H9 (cell line): ENCODE measurements around the gene ZNF408. TPM values are rescaled to one million over a fixed set of nuclear protein-coding genes. Genes with fewer than 3 reads are reported as not detected.

Experiments used
- DNase-seq: peaks from one replicate; pipeline ENCODE4 v3.0.0-alpha.2; 2017
- H2AFZ ChIP-seq: one replicate; pipeline ENCODE4 v1.6.1; 2013; ENCODE audit warnings: mild to moderate bottlenecking, low read length, control low read depth, moderate library complexity
- H2AK5ac ChIP-seq: 2 replicates; pipeline ENCODE4 v1.6.1; 2013; ENCODE audit warnings: low read length, control low read depth, mixed read lengths; ENCODE audit not compliant: insufficient read length
- H2BK120ac ChIP-seq: one replicate; pipeline ENCODE4 v1.6.1; 2013; ENCODE audit warnings: low read depth, mild to moderate bottlenecking, low read length, control low read depth, inconsistent platforms; ENCODE audit not compliant: poor library complexity, severe bottlenecking
- H2BK12ac ChIP-seq: 2 replicates; pipeline ENCODE4 v1.6.1; 2013; ENCODE audit warnings: low read length, control low read depth, mixed read lengths, low read depth; ENCODE audit not compliant: insufficient read length
- H2BK15ac ChIP-seq: 2 replicates; pipeline ENCODE4 v1.6.1; 2013; ENCODE audit warnings: low read depth, low read length, control low read depth
- H2BK20ac ChIP-seq: one replicate; pipeline ENCODE4 v1.6.1; 2013; ENCODE audit warnings: low read depth, mild to moderate bottlenecking, low read length, control low read depth, inconsistent platforms; ENCODE audit not compliant: poor library complexity, severe bottlenecking
- H2BK5ac ChIP-seq: 2 replicates; pipeline ENCODE4 v1.6.1; 2013; ENCODE audit warnings: low read length, control low read depth, mixed read lengths; ENCODE audit not compliant: insufficient read length
- H3K14ac ChIP-seq: 2 replicates; pipeline ENCODE4 v1.6.1; 2013; ENCODE audit warnings: low read length, control low read depth; ENCODE audit not compliant: insufficient read depth
- H3K18ac ChIP-seq: 2 replicates; pipeline ENCODE4 v1.6.1; 2013; ENCODE audit warnings: low read depth, mild to moderate bottlenecking, mixed read lengths, low read length, control low read depth; ENCODE audit not compliant: insufficient read length
- H3K23ac ChIP-seq: 2 replicates; pipeline ENCODE4 v1.6.1; 2013; ENCODE audit warnings: low read length, control low read depth, mixed read lengths, low read depth; ENCODE audit not compliant: insufficient read length
- H3K23me2 ChIP-seq: 2 replicates; pipeline ENCODE4 v1.6.1; 2013; ENCODE audit warnings: low read depth, mild to moderate bottlenecking, mixed read lengths, low read length, control low read depth; ENCODE audit not compliant: insufficient read length, poor library complexity, severe bottlenecking
- H3K27ac ChIP-seq: 2 replicates; pipeline ENCODE4 v1.5.1; 2013; ENCODE audit warnings: low read length, control low read depth, mixed read lengths, low read depth; ENCODE audit not compliant: insufficient read length
- H3K27me3 ChIP-seq: 2 replicates; pipeline ENCODE4 v1.6.1; 2013; ENCODE audit warnings: low read length, control low read depth, inconsistent platforms; ENCODE audit not compliant: insufficient read depth
- H3K4ac ChIP-seq: 2 replicates; pipeline ENCODE4 v1.6.1; 2013; ENCODE audit warnings: low read depth, mild to moderate bottlenecking, control low read depth, inconsistent platforms, low read length, moderate library complexity
- H3K4me1 ChIP-seq: 2 replicates; pipeline ENCODE4 v1.6.1; 2013; ENCODE audit warnings: low read length, control low read depth, inconsistent platforms; ENCODE audit not compliant: insufficient read depth
- H3K4me2 ChIP-seq: 2 replicates; pipeline ENCODE4 v1.6.1; 2013; ENCODE audit warnings: low read length, control low read depth, mixed read lengths; ENCODE audit not compliant: insufficient read length, insufficient read depth
- H3K56ac ChIP-seq: 2 replicates; pipeline ENCODE4 v1.6.1; 2013; ENCODE audit warnings: low read depth, mild to moderate bottlenecking, mixed read lengths, low read length, control low read depth; ENCODE audit not compliant: insufficient read length
- H3K79me1 ChIP-seq: 2 replicates; pipeline ENCODE4 v1.6.1; 2013; ENCODE audit warnings: low read depth, mild to moderate bottlenecking, moderate library complexity, low read length, control low read depth, inconsistent platforms; ENCODE audit not compliant: insufficient read depth, poor library complexity, severe bottlenecking
- H3K79me2 ChIP-seq: 2 replicates; pipeline ENCODE4 v1.6.1; 2013; ENCODE audit warnings: low read length, control low read depth, inconsistent platforms; ENCODE audit not compliant: insufficient read depth
- H3K9ac ChIP-seq: 2 replicates; pipeline ENCODE4 v1.6.1; 2013; ENCODE audit warnings: low read length, control low read depth, mixed read lengths; ENCODE audit not compliant: insufficient read length; ENCODE audit errors: extremely low read depth
- H3K9me3 ChIP-seq: one replicate; pipeline ENCODE4 v1.6.1; 2013; ENCODE audit warnings: low read depth, low read length, inconsistent platforms; ENCODE audit not compliant: control insufficient read depth
- H3T11ph ChIP-seq: one replicate; pipeline ENCODE4 v1.6.1; 2013; ENCODE audit warnings: mild to moderate bottlenecking, low read length, control low read depth, inconsistent platforms
- H4K20me1 ChIP-seq: one replicate; pipeline ENCODE4 v1.6.1; 2013; ENCODE audit not compliant: control insufficient read depth, insufficient read length, insufficient read depth
- H4K5ac ChIP-seq: 2 replicates; pipeline ENCODE4 v1.6.1; 2013; ENCODE audit warnings: low read depth, mild to moderate bottlenecking, mixed read lengths, low read length, control low read depth; ENCODE audit not compliant: insufficient read length
- H4K8ac ChIP-seq: replicated peaks from 2 replicates; pipeline ENCODE4 v1.6.1; 2013; ENCODE audit warnings: low read length, control low read depth, mixed read lengths, low read depth; ENCODE audit not compliant: insufficient read length
- H4K91ac ChIP-seq: 2 replicates; pipeline ENCODE4 v1.6.1; 2013; ENCODE audit warnings: low read depth, mild to moderate bottlenecking, moderate library complexity, mixed read lengths, low read length, control low read depth; ENCODE audit not compliant: insufficient read length
- H3K27ac Mint-ChIP-seq, 3 experiments: 2 replicates in 2 of 3; 3 replicates in 1 of 3; pipeline ENCODE4 v1.8.0; 2020 to 2021; ENCODE audit warnings: mixed read lengths in 3 of 3, mild to moderate bottlenecking in 1 of 3, moderate library complexity in 1 of 3
- H3K27me3 Mint-ChIP-seq: 2 replicates; pipeline ENCODE4 v1.8.0; 2021; ENCODE audit warnings: low read depth, mild to moderate bottlenecking, moderate library complexity, mixed read lengths
- H3K36me3 Mint-ChIP-seq, 3 experiments: 2 replicates in 2 of 3; 3 replicates in 1 of 3; pipeline ENCODE4 v1.8.0; 2020 to 2021; ENCODE audit warnings: low read depth in 3 of 3, mixed read lengths in 3 of 3; ENCODE audit not compliant: insufficient read depth in 1 of 3
- H3K4me1 Mint-ChIP-seq, 2 experiments: 2 replicates each; pipeline ENCODE4 v1.8.0; 2020; ENCODE audit warnings: mixed read lengths in 2 of 2
- H3K4me3 Mint-ChIP-seq, 2 experiments: 2 replicates in 1 of 2; 3 replicates in 1 of 2; pipeline ENCODE4 v1.8.0; 2020 to 2021; ENCODE audit warnings: mild to moderate bottlenecking in 2 of 2, mixed read lengths in 2 of 2, moderate library complexity in 1 of 2
- H3K9me3 Mint-ChIP-seq, 2 experiments: 2 replicates in 1 of 2; 3 replicates in 1 of 2; pipeline ENCODE4 v1.8.0; 2020; ENCODE audit warnings: mild to moderate bottlenecking in 2 of 2, mixed read lengths in 2 of 2, moderate library complexity in 1 of 2
- WGBS: extraction: QIAGEN DNeasy Blood & Tissue Kit; methylation state at CpG from one replicate; pipeline ENCODE4 v1.1.7; 2013; ENCODE audit warnings: missing lambda C conversion rate, low lambda C conversion rate, mixed read lengths; ENCODE audit not compliant: insufficient read length; ENCODE audit errors: extremely low coverage; 5-methylcytosine and 5-hydroxymethylcytosine counted together
- total RNA-seq: library from RNA; stranded (reverse); gene quantifications from 2 replicates; pipeline ENCODE4 v1.2.1, GENCODE V29; 2021
- TF ChIP-seq, protein P1 (sequence below): fragments of 200-600 bp; sonication (generic); conservative IDR thresholded peaks from 3 replicates; pipeline ENCODE4 v1.8.0; 2021; ENCODE audit warnings: antibody characterized with exemption, mild to moderate bottlenecking

ZNF408 gene
- total RNA-seq, 1 experiment from 2014 or later: 16.6 TPM

DNA sequence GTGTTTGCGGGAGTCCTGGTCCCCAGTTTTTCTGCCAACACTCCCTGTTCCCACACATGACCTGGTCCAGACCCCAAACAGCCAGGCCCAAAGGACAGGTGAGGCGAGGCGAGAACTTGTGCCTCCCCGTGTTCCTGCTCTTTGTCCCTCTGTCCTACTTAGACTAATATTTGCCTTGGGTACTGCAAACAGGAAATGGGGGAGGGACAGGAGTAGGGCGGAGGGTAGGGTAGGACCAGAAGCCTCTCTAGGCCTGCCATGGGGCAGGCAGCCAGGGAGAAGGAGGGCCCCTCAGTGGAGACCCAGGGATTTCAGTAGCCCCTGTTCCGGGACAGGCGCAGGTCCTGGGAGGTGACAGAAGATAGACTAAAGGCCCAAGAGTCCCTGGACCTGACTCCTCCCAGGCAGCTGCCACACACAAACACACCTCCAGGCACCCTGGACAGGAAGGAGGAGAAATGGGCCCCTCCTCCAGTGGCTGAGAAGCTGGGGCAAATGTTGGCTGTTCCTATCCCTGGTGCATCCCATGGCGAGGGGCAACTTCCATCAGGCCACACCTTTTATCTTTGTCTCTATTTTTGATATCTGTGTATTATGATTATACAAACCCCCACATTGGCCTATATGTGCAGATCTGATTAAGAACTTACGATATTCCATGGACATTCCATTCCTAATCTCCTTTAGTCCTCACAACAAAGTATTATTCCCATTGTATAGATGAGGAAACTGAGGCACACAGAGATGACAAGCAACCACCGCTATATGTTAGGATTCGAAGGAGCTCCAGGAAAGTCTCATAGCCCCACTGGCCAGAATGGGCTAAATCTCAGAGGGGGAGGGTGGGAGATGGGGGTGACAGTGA is 17.6 kb downstream of the ZNF408 start:
- H3K4ac ChIP-seq: no peak overlapping the region
- H4K5ac ChIP-seq: no peak overlapping the region
- H3K56ac ChIP-seq: no peak overlapping the region
- no peak overlapping the region for H2BK15ac ChIP-seq
- H2BK5ac ChIP-seq: no peak overlapping the region
- peaks cover 0 to 3% of the 10 kb centered on the region in 2 experiments; a peak in 1 of 4 replicates for H3K4me1 Mint-ChIP-seq
- H3K18ac ChIP-seq: no peak overlapping the region
- no peak overlapping the region for H3K4me3 Mint-ChIP-seq
- H4K20me1 ChIP-seq: no peaks in the 10 kb centered on the region
- H3K9ac ChIP-seq: no peak overlapping the region
- H2BK120ac ChIP-seq: no peak overlapping the region
- H3K23me2 ChIP-seq: no peaks in the 10 kb centered on the region
- H3T11ph ChIP-seq: no peak overlapping the region
- no peaks in the 10 kb centered on the region for H3K9me3 ChIP-seq
- no peak for DNase-seq
- H4K8ac ChIP-seq: no peak overlapping the region
- no CpG with 5 or more reads among the region's 11 CpGs for WGBS
- no peak overlapping the region for H3K27ac Mint-ChIP-seq
- no peaks in the 10 kb centered on the region for H3K79me1 ChIP-seq
- no peak overlapping the region for H2AFZ ChIP-seq
- H3K14ac ChIP-seq: no peak overlapping the region
- no peak overlapping the region for H4K91ac ChIP-seq
- H3K23ac ChIP-seq: no peak overlapping the region
- no peak overlapping the region for H3K4me2 ChIP-seq
- H3K27me3 Mint-ChIP-seq: no peaks in the 10 kb centered on the region
- TF ChIP-seq, protein P1, sequence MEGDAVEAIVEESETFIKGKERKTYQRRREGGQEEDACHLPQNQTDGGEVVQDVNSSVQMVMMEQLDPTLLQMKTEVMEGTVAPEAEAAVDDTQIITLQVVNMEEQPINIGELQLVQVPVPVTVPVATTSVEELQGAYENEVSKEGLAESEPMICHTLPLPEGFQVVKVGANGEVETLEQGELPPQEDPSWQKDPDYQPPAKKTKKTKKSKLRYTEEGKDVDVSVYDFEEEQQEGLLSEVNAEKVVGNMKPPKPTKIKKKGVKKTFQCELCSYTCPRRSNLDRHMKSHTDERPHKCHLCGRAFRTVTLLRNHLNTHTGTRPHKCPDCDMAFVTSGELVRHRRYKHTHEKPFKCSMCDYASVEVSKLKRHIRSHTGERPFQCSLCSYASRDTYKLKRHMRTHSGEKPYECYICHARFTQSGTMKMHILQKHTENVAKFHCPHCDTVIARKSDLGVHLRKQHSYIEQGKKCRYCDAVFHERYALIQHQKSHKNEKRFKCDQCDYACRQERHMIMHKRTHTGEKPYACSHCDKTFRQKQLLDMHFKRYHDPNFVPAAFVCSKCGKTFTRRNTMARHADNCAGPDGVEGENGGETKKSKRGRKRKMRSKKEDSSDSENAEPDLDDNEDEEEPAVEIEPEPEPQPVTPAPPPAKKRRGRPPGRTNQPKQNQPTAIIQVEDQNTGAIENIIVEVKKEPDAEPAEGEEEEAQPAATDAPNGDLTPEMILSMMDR: no peak
- H3K36me3 Mint-ChIP-seq: no peaks in the 10 kb centered on the region
- H3K27ac ChIP-seq: no peak overlapping the region
- H2BK12ac ChIP-seq: no peak overlapping the region
- H3K4me1 ChIP-seq: no peaks in the 10 kb centered on the region
- H3K79me2 ChIP-seq: no peaks in the 10 kb centered on the region
- H2AK5ac ChIP-seq: no peak overlapping the region
- no peaks in the 10 kb centered on the region for H3K9me3 Mint-ChIP-seq
- H3K27me3 ChIP-seq: no peaks in the 10 kb centered on the region
- no peak overlapping the region for H2BK20ac ChIP-seq
